DMS114 treated with DMSO at 0.1 percent for 48 hours (cell line): Measurements from ENCODE around the gene GRIK4.

ENCODE experiments used
- DNase-seq: peaks from one replicate; lab custom pipeline; 2025; ENCODE audit not compliant: unreplicated experiment; lab: John Stamatoyannopoulos, UW

GRIK4 gene

DNA sequence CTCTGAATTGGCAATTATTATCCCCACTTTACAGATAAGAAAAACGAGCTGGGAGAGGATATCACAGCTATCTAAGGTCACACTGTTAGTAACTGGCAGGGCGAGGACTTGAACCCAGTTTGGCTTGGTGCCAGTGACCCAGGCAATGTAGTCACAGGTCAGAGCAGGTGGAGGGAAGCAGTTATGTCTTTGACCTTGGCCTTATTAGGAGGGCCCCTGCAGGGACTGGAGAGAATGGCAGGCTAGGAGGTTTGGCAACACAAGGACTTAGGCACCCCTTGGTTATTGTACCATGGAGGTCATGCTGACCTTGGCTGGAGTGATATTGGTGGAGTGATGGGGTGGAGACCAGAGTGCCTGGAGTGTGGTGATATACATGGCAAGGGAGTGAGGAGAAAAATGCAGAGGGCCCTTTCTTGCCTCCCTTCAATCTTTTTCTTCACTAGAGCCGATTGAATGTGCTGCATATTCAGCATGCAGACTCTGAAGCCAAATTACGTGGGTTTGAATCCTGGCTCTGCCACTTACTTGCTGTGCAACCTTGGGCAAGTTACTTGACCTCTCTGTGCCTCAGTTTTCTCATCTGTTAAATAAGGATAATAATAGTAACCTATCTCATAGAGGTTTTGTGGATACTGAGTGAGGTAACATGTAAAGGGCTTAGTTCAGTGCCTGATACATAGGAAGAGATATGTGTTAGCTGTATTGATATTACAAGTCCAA is 419.7 kb downstream of the GRIK4 start:
- no peak for DNase-seq

DNA sequence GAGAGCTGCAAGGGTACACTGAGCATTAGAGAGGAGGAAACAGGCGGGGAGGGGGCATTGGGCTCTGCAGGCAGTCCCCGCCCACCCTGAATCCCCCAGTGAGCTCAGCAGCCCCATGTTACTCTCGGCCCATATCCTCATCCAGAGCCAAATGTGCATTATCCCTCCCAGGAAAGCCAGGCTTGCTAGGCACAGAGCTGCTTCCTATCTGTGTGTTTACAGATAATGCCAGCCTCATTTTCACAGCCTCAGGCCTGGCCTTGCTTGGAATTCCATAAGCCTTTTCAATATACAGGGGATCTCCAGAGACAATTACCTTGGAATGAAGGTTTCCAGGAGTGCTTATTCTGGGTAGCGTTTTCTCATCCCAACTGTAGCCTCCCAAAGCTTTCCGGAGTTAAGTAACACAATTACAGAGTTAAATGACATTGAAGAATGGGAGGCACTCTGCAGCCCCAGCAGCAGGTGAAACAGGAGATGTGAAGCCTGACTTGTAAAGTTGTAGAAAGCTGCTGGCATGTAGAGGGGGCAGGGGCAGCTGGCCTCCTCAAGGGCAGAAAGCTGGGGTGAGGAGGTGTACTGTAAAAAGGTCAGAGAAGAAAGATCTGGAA is 420.9 kb downstream of the GRIK4 start:
- DNase-seq = no peak

DNA sequence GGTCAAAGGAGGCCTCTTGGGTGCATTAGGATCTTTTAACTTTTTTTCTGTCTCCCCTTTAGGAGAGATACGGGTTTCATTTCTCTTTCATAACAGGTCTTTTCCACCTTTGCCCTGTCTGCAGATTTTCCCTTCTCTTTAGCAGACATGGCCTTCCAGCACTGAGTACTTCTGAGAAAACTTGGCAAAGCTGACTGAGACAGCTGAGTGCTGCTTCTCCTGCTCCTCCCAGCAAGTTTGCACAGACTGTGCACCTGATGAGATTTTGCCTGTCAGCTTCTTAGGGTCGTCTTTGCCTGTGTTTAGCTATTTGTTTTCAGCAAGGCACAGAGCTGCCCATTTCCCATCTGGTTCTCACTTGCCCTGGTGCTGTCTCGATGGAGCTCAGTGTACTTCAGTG is 424.8 kb downstream of the GRIK4 start:
- DNase-seq = no peak

DNA sequence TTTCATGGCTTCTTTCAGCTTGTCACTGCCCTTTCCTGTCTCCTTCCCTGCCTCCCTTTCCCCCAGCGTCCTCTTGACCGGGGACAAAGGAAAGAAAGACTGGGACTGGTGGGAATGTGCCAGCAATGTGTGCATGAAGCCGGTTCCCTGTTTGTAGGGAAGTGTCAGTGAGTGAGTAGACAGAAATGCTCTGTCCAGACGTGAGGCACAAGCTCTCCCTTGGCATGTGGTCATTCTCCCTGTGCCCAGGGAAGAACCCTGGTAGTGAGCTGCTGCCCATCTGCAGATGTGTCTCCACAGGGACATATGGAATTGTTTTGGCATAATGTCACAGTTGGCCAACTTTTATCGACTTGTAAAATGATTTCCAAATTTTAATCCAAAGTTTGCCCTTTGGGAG is 426.0 kb downstream of the GRIK4 start:
- no peak for DNase-seq

DNA sequence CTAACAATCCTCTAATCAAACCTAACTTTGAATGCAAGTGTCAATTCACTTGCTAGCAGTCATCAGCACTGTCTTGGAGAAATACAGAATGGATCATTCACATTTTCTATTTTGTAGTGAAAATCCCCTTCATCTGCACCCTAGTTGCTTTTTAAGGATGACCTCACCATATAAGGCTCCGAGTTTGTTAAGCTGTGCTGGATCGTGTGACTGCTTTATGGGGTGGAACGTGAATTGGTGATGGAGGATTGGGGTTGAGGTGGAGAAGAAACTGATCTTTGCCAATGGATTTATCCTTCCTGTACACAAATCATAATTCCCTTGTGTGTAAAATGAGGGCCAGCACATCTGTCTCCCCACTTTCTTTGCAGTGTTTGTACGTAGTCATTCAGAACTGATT is 426.7 kb downstream of the GRIK4 start:
- no peak for DNase-seq

DNA sequence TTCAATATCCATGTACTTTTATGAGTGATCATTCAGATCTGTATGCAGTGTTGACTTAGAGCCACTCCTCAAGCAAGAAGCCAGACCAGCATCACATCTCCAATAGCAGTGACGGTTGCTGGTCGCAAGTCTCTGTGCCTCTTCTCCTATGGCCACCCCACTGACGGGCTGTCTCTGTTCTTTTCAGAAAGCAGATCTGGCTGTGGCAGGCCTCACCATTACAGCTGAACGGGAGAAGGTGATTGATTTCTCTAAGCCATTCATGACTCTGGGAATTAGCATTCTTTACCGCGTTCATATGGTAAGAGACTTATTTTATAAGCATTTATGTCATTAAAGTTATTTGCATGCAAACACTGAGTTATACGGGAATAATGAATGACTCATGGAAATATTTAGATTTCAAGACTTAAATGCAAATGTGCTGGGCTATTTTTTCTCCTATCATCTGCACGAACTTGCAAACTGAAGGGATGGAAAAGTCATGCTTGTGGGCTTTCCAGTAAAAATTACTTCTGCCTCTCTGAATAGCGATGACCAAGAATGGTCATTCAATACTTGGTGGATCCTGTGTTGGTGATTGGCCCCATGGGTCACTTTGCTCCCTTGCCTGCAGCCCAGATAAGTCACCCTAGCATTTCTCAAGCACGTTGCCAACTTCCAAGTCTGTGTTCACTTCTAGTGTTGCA is 428.8 kb downstream of the GRIK4 start:
- DNase-seq = no peak

DNA sequence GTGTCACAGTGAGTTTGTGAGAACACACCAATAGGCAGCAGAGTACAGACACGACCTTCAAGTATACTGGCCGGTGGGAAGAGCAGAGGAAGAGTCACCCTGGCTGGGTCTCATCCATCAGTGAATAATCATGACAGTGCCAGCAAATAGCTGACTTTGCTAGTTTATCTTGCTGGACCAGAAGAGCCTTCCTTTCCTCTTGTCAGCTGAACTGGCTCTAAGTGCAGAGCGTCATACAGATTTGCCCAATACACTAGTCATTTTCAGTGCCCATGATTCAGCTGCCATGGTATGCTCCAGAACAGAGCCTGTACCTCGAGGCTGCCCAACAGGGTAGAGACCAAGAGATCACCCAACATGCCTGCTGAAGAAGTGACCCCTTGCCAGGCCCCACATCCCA is 429.5 kb downstream of the GRIK4 start:
- DNase-seq = no peak

DNA sequence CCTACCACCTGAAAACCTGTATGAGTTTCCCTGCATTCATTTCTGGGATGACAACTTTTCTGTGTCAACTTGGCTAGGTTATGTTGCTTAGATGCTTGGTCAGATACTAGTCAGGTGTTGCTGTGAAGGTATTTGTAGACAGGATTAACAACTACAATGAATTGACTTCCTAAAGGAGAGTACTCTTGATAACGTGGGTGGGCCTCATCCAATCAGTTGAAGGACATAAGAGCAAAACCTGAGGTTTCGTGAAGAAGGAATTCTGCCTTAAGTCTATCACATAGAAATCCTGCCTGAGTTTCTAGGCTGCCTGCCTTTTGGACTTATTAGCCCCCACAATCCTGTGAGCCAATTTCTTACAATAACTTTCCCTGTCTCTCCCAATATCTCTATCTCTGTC is 431.2 kb downstream of the GRIK4 start:
- no peak for DNase-seq

DNA sequence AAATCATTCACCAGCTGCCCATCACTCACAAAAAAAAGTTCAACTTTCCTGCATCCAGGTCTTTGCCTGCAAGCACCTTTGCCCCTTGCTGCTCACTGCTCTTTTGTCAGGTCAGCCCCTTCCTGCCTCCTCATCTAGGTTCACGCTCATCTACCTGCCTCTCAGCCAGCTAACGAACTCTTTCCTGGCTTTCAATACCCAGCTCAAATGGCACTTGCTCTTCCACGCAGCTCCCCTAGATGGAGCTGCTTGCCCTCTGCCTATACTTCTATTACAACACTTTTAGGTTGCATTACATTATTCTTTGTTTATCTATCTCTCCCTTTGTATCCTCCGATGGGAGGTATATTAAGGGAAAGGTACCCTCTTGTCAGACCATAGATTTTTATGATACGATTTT is 433.5 kb downstream of the GRIK4 start:
- no peak for DNase-seq

DNA sequence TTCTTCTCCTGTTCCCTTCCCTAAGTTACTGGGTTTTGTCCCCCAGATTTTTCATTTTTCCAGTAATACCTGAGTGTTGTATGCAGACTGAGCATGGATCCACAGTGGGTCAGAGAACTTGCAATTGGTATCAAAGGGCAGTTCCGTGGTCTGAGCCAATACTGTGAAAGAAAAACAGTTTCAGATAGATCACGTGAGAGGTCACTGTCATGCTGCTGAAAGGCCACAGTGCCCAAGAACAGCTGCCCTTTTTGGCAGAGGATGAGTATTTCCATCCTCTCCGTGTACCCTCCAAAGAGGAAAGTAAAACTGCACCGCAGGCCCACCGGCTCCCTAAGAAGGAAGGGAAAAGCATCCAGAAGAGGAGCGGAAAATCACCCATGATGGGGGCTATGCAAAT is 439.3 kb downstream of the GRIK4 start:
- DNase-seq = no peak

DNA sequence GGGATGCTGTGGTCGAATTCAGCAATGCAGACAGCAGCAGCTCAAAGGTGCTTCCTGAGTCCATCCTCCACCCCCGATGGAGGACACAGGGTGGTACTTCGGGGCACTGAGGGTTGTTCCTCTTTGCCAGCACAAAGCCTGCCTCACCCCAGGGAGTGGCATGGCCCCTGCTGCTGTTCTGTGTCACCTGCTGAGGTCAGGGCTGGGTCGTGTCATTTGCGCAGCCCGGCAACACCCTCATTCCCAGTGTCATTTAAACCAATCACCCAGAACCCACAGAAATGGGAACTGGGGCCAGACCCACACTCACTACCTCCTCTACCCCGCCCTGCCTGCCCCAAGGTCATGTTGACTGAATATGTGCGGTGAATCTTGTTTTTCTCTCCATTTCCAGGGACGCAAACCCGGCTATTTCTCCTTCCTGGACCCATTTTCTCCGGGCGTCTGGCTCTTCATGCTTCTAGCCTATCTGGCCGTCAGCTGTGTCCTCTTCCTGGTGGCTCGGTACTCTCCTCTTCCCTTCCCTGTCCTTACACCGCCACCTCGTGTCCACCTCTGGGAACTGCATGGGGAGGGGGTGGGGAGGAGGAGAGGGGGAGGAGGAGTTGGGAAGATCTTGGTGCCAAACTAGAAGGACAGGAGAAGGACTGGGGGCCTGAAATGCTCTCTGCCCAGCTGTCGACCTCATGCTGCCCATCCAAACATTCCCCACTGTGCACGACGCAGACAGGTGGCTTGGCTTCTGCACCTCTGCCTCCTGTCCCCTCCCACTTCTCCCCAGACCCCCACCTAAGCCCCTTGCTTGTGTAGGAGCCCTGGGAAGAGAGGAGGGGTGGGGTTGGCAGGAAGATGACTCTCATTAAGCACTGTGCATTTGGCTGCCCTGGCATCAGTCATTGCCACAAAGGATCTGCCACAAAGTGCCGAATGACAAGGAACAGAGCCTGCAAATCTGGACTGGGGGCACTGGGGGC is 441.2 kb downstream of the GRIK4 start:
- peak; percentile 41 for DNase-seq

DNA sequence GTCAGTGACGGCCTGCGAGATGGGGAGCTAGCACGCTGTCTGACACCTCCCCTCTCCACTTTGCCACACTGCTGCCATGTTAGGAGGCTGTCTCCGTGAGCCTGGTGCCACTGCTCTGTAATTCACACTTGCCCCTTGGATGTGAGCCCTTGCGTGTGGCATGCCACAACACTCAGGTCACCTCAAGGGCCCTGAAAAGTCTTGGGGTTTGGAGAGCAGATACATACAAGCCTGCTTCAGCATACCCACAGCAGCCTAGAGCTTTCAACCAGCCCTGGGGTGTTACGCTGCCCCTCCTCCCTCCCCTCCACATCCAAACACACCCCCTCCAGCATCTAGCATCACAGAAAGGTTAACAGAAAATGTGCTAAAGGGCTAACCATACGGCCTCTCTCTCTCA is 442.8 kb downstream of the GRIK4 start:
- no peak for DNase-seq

DNA sequence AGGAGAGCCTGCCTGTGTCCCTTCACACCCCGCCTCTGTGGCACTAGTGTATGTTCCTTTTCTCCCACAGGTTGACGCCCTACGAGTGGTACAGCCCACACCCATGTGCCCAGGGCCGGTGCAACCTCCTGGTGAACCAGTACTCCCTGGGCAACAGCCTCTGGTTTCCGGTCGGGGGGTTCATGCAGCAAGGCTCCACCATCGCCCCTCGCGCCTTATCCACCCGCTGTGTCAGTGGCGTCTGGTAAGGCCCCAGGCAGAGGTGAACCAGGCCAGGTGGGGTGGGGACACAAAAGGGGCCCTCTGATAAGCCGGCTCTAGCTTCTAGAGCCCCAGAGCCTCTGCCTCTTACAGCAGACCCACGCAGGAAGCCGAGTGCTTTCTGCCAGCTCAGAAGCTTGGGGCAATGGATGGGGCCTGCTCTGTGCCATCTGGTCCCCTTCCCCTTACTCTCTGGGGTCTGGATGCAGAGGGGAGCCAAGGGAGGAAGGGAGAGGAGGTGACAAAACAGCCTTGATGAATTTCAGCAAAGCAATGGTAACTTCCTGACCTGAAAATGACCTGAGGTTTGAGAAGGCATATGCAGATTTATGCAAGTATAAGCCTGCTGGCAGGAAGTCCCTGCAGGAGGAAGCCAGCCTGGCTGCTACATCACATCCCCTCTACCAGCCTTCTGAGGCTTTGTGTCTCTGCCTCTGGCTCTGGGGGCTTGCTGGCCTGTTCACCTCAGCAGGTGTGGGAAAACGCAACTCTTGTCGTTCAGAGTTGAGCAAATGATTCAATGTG is 445.4 kb downstream of the GRIK4 start:
- DNase-seq = no peak

DNA sequence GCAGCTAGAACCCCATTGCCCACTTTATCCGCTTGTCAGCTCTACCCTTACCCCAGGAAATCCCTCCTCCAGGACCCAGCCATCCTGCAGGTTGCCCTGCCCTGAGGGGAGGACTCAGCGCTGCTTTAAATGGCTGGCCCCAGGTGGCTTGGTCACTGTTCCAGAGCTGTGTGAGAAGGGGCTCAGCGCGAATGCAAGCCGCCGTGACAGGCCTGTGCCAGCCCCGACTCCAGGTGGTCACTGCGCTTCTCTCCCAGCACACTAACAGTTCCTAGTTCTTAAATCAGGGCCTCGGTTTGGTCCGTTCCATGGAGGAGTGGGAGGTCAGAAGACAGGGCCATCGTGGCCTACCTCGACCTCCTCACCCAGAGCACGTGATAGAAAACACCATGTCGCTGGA is 446.6 kb downstream of the GRIK4 start:
- no peak for DNase-seq

DNA sequence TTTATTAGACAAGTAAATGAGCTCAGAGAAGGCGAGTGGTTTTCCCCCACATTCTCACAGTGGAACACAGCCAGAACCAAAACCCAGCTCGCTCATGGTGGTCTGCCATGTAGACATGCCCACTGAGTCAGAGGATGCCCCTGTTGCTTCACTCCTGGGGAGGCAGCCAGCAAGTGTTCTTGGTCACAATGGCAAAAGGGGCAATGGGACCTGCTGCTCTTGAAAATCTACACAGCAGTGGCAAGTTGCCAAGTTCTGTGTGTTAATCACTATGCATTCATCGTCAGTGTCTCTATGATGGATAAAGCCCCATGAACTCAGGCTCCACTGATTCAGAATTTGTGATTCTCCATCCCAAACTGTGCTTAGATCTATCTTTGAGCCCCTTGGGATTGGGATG is 447.6 kb downstream of the GRIK4 start:
- DNase-seq = no peak

DNA sequence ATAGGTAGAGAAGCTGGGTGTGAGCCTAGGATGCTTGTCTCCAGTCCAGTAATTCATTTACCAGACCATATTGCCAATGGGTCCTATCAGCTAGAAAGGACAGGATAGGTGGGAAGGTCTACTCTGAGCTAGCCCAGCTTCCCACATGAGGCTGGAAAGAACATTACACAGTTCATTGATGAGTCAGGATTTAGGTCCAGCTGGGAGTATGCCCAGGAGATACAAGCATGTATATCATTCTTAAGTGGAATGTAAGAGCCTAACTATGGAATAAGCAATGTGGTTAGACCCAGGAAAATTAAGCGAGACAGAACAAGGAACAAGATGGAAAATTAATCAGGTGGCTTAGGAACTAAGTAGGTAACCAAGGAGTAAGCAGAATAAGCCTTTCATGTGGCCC is 453.3 kb downstream of the GRIK4 start:
- DNase-seq = no peak

DNA sequence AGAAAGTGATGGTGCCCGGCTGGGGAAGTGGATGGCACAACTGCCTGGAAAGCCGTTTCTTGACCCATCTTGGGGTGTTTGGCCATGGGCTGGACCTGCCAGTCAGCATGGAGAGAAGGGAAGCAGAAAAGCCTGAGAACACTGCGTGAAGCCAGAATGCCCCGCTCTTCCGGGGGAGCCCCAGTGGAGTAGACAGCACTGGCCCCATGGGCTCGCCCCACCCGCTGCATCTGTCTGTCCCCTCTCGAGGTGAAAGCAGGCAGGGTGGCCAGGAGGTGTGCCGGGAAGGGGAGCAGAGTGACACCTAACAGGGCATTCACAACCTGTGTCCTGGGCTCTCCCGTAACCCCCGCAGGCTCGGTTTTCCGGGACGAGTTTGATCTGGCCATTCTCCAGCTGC is 455.3 kb downstream of the GRIK4 start:
- no peak for DNase-seq

DNA sequence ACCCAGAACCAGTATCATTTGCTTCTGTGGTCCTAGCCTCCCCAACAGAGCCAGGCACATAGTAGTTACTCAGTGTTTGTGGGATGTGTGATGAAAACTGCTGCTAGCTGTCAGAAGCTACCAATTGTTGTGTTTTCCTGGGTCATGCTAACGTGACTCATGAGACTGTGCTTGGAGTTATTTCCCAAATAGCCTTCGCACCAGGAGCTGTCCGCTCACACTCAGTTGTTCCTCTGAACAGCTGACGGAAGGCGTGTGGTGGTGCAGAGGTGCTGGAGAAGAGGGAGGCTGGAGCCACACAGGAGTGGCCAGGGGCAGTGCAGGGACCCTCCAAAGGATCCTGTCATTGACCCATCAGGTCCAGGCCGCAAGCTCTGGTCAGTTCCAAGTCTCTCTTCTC is 458.4 kb downstream of the GRIK4 start:
- no peak for DNase-seq

DNA sequence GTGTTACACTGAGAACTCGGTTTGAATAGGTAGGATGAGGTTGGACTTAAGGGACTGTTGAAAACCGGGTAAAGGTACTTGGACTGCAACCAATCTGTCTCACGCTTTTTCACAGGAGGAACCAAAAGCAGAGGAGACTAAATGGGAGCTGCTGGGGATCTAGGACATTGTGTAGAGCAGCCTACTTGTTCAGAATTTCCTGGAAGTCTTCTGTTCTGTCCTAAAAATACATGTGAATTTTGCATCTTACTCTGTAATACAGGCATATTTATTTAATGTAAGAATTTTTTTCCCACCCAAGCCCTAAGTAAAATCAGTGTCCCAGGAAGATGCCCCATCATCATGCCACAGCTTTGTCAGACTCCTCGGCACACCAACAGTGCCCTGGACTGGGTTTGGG is 460.3 kb downstream of the GRIK4 start:
- no peak for DNase-seq

DNA sequence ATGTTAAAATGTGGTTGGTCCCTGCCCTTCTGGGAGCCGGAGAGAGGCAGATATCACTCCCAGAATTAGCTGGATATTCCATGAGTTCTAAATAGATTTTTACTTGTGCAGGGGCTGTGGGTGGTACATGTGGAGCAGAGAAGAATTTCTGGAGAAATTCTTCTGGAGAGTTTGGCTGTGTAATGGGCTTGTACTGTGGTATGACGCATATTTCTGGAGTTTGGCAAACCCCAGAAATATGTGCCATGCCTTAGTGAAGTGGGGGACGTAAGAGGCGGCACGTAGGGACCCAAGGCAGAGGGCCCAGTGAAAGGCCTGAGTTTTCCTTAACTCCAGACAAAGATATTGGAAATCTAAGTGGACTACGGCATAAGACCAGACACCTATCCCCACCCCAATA is 461.1 kb downstream of the GRIK4 start:
- no peak for DNase-seq

DNA sequence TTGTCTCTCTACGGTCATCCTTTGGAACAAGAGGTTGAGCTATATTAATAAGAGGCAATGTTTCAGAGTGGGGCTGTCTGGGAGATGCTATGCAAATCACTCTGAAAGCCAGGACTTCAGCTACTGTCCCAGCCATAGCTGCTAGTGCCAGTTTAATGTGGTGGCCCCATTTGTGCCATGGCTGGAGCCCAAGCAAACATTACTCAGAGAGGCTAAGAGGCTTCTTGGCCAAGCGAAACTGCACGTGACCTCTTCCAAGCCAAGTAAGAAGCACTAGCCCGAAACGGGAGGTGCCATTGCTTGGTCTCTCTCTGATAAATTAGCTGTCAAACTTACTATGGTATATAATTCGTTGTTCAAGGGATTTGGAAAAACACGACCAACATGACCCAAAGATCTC is 462.0 kb downstream of the GRIK4 start:
- no peak for DNase-seq
